ENCODE data around the gene JCHAIN.

JCHAIN gene

DNA sequence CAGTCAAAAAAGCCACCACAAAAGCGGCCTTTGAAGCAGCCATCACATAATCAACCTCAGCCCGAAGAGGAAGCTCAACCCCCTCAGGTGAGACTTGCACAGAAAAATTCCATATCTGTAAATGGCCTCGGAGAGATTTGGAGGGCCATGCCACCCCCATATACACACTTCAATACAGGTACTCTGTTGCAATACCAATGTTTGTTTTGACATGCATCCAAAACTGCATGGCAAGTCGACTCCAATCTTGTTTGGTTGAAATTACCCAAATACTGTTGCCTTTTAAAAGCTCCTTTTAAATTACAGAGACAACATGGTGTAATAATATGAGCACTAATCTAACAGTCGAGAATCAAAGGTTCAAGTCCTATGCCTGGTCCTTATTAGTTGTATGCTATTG is 31.8 kb downstream of the JCHAIN start:
- DNase-seq: no peak

DNA sequence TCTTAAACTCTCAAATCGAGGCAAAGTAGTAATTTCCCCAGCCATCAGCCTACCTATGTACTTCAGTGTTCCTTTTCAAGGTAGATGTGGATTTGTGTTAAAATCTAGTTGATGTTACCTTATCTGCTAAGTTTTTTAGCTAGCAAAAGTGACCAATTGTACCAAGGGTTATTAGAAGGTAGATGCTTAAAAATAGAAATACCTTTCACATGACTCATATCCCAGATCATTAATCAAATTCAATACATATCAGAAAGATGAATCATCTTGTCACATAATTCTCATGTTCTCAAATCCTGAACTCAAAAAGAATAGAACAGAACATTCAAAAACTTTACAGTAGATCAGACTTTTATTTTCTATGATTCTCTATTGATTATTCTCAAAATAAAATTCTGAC is 34.3 kb downstream of the JCHAIN start:
- DNase-seq: no peak

DNA sequence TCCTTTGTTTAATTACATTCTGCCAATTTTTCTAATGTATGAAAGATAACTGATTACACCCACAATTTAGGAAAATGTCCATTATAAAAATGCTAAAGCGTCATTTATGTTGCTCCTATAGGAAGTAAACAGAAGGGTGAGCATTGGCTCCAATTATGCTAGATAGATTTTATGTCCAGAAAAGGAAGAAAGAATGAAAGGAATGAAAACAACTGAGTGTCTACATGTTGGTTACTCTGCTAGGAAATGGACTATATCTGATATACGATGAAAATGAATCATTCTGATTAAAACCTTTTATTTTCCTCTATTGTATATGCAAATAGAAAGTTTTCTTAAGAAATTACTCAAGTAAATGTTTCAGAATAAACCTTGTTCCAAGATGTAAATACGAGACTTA is 36.1 kb downstream of the JCHAIN start:
- no peak for DNase-seq

DNA sequence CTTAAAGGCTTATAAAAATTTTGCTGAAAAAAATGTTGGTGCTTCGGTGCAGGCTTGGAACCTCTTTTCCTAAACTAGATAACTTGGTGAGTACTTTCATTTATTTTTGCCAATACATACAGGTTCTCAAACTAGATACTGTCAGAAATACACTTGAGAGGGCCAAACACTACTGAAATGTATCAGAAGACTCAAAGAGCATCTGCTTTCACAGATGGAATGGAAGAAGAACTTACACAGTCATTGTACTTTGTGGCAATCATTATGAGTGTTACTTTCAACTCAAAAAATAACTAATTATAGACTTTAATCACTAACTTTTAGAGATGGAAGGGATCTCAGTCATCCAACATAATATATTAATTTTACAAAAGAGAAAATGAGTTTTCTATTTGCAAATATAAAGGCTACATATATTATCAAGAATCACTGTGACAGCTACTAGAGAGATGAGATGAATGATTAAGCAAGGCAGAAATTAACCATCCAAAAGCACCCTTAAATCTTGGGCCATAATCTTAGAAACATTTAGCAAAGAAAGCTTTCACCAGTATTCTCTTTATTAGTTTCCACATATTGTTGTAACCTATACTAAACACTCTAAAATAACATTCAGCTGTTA is 36.7 kb downstream of the JCHAIN start:
- DNase-seq: no peak

DNA sequence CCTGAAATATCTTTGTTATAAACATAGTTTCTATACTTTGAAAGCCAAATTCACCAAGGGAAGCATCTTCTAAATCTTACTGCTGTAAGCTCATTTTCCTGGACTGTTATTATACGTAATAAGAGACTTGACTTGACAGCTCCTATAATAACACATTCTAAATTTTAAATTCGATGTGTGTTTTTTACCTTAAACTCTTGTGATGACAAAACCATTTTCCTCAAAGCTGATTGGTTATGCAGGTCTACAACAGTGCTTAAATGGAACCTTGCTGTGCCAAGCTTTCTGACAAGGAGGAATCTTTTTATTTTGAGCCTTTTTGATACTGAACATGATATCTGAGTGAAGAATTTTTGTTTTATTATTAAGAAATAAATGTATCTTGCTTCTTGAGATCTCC is 37.9 kb downstream of the JCHAIN start, which contains the start of gene ENAM:
ENAM (plus strand) TSS at position 301 of the 400 bp plus-strand sequence. CDS start 757 bp downstream, outside the sequence.
- DNase-seq: no peak

DNA sequence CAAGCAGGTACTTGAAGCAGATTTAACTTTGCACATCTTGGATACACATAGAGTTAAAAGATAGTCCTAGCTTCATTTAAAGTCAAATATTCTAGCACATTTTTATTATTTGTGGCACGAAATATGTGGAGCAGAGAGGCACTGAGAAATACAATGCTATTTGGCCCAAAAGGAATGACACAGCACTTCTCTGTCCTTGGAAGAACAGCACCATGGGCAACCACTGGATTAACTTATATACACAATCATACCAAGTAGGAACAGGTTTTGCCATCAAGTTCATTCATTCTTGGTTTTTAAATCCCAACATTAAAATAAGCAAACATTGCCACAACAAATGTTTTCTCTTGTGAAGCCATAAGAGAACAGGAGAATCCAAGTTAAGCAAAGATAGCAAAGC is 38.7 kb downstream of the JCHAIN start:
- no peak for DNase-seq

DNA sequence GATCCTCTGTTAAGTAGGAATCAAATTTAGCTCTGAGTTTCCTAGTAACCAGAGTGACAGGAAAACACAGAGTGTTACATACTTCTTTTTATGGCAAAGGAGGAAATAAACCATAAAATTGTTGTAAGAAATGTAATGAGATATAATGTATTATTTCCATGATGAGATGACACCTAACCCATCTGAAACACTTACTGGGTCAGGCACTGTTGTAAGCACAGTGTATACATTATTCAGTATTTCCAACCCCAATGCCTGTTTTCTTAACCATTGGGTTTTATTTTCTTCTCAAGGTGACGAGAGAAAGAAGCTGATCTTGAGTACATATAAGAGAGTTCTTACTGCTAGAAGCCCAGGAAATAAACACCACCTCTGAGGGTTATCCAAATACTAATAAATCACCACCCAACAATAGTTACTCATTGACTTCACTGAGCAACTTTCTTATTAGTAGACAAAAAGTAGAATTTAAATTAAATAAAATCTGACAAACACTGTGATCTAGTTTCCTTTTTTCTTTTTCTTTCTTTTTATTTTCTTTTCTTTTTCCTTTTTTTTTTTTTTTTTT is 42.0 kb downstream of the JCHAIN start:
- DNase-seq: no peak

DNA sequence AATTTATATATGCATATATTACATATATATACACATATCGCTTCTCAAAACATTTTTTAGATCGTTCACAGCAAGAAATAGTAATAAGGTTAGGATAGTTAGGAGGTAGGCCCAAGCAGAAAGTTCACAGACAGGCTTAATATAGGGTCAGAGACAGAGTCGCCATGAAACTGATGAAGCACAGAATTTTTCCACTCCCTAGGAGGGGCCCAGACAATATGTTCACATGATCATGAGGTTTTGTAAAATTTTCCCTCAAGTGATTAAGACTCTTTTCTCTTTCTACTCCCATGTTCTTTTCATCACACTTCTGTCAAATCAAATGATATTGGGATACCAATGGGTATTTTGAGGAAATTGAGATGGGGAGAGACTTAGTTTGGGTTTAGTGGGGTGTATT is 43.0 kb downstream of the JCHAIN start:
- DNase-seq: no peak

DNA sequence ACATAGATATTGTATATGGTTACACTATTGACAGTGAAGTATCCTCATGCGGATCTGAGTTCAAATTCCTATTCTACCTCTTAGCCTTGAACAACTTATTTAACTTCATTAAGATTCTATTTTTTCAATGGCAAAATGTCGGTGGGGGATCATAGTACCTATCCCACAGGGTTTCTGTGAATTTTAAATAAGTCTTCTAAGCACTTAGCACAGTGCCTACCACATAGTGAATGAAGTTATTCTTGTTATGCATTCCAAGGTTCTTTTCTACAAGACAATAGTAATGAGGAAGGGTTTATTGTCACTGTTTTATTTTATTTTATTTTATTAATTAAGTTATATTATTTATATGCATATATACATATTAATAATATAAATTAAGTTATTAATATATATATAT is 46.5 kb downstream of the JCHAIN start:
- DNase-seq: no peak

DNA sequence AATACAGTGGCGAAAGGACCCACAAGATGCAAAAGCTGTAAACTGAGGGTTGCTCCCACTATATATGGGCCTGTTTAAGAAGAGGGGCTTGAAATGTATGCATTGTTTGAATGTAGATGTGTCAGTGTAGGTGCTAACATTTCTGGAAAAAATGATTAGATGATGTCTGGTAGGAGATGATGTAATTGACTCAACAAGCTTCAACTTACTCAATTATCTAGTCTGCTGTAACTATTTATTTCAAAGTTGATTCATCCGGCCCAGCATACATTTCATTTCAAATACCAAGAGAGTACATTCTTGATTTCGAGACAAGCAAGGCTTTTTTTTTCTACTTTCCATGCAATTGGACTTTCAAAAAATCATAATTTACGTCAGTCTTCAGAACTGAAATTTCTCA is 47.0 kb downstream of the JCHAIN start:
- DNase-seq: no peak

DNA sequence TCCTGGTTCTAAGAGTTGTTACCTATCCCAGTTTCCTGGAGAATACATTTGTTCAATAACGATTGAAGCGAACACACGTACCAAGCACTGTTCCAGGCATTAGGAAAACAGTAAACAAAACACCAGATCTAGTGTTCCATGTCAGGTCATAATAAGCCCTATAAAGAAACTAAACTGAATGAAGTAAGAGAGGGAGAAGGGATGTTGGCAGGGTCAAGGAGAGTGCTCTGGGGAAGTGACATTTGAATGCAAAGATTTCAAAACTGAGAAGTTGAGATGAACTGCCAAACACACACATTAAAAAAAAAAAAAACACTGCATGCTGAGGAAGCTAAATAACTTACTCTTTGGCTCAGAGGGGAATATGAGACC is 52.1 kb downstream of the JCHAIN start:
- no peak for DNase-seq

DNA sequence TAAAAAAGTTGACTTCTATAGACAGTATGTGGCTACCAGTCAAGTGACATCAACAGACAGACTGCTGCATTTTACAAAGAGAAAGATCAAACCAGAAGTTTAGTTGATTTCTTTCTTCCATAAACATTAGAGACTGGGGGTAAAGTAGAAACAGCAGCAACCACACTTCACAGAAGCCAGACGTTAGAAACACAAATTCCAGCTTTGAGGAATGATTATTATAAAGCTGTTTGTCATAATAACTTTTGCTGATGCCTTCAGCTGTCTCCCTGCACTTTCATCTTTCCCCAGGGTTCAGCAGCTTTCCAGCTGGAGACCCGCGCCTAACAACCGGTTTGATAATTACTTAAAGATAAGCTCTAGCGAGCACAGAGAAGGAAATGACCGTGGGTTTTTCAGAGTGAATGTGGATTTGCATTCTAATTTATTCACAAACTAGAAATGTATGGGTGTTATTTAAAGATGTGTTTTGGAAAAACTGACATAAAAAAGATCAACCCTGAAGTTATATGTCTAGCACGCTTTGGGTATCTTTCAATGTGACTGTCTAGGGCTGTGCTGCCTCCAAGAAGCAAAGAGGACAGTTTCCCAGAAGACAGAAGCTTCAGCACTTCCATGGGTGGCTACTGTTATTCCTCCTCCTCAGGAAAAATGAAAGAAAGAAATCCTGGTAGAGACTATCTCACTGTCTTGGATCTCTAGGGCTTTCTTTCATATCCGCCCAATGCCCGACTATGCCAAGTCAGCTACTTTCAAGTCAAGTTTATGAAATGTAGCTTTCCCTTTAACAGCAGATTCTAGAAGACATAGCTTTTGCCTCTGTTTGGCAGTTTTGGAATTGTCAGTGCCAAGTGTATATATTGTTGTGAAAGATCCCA is 52.8 kb downstream of the JCHAIN start:
- DNase-seq: no peak

DNA sequence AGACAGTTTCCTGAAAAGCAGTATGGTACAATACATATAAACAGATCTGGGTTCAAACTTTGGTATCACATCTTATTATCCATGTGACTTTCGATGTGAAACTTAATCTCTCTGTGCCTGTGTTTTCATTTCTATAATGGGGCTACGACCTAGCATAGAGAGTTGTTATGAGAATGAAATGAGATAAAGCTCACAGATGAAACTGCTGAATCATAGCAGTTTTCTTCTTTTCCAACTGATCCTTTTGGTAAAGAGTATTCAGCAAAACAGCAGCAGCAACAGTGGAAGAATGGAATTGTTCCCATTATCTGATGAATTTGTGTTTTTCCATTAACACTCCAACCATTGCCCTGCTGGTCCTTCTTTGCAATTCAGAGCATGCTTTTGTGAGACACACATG is 58.0 kb downstream of the JCHAIN start:
- no peak for DNase-seq

DNA sequence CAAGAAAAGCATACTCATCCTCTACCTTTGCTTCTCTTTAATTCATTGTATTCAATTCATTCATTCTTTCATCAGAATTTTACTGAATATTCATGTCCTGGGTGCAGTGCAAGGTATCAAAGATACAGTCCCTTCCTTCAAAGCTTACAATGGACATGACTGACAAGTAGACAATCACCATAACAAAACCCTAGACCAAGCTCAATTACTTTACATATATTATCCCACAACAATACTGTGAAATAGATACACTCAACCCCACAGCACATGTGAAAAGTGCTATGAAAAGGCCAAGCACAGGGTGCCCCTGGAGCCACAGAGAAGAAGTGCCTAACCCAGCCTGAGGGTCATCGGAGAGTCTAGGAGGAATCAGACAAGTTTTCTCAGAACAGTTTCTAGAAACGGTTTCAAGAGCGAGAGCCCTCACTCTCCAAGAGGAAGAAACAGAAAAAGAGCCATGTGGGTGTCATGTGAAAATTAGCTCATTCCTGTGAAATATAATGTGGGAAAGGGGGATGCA is 58.9 kb downstream of the JCHAIN start:
- no peak for DNase-seq

DNA sequence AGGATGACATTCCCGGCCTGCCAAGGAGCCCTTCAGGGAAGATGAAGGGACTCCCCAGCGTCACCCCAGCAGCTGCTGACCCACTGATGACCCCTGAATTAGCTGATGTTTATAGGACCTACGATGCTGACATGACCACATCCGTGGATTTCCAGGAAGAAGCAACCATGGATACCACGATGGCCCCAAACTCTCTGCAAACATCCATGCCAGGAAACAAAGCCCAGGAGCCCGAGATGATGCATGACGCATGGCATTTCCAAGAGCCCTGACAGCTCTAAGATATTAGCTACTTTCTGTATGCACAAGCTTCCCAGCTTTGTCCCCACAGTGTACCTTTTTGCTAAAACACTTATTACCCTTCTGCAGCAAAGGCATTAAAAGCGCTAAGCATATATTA is 59.8 kb downstream of the JCHAIN start:
- DNase-seq: no peak

Data from NCI-H2107 (cell line).